Transverse colon (tissue), 3 donors: Measurements from ENCODE around the gene SERINC3.

ENCODE experiments used
- CTCF ChIP-seq, 5 experiments: fragments of 200-600 bp in 3 of 5; fragments of 450-650 bp in 2 of 5; sonication (generic) in 3 of 5; IDR thresholded peaks; 1 replicate in 2 of 5; 2 replicates in 3 of 5; pipeline ENCODE4 v1.5.1; 2016 to 2017; ENCODE audit warnings: antibody characterized with exemption in 5 of 5, inconsistent platforms in 3 of 5, mild to moderate bottlenecking in 2 of 5, moderate library complexity in 1 of 5
- EP300 ChIP-seq: sonication (generic); formaldehyde crosslinking; IDR thresholded peaks from one replicate; pipeline ENCODE4 v1.6.1; 2017; ENCODE audit warnings: antibody characterized with exemption, low read depth

- TF ChIP-seq CTCF (IDR thresholded peaks at IDR 0.05) (no peak), EP300 (no peak)
Observed at GRCh38 chr20:44489223-44489622, 32.6 kb downstream of the SERINC3 start.
